ENCODE measurements around the gene ATP6V0E2.
"Not testable (repeated sequence)": the region's sequence is repeated elsewhere in the genome, so short reads cannot be mapped to it uniquely, and the experiment has no call there.

The ATP6V0E2 gene

GRCh38 chr7:149873074-149873969 is at the start of gene ATP6V0E2:
Gene ATP6V0E2, plus strand, starts transcription at chr7:149873969. Its CDS starts 97 bp downstream, at chr7:149874066.
- peak; percentile 73 for FAIRE-seq

GRCh38 chr7:149824301-149824741 is 49.4 kb upstream of the ATP6V0E2 start:
- no peak for FAIRE-seq

DNA sequence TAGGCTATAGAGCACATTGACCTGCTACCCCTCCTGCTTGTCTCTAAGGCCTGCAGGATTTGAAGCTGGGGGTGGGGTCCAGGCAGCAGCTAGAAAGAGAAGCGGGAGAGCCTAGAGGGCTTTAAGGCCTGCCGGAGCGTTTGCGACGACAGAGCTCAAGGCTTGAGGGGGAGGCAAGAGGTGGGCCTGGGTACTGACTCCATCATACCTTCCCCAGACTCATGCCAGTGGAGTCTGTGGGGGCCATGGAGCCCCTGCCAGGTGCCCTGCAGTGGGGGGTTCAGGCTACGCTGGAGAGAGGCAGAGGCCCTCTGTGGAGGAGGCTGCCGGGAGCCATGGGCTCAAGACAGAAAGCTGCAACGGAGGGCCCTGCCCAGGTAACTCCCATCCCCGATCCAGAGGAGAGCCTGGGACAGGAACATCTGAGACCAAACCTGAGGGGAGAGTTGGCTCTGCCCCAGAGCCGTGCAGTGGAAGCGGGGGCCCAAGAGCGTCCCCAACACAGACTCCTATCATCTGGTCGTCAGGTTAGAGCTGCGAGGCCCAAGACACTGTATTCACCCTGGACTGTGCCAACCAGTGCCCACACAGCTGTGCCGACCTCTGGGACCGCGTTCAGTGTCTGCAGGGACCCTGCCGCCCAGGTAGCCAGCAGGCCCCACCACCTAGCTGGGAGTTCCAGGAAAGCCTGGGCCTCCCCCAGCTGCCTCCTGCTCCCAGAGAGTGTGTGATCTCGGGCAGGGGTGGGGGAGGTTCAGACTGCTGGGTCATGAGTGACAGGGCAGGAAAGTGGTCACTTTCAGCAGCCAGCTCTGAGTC is 48.8 kb upstream of the ATP6V0E2 start:
- FAIRE-seq: no peak

- FAIRE-seq: no peak
Measured at GRCh38 chr7:149825567-149826343, 48.0 kb upstream of the ATP6V0E2 start.

GRCh38 chr7:149826344-149827088 is 47.3 kb upstream of the ATP6V0E2 start:
- no peak for FAIRE-seq

DNA sequence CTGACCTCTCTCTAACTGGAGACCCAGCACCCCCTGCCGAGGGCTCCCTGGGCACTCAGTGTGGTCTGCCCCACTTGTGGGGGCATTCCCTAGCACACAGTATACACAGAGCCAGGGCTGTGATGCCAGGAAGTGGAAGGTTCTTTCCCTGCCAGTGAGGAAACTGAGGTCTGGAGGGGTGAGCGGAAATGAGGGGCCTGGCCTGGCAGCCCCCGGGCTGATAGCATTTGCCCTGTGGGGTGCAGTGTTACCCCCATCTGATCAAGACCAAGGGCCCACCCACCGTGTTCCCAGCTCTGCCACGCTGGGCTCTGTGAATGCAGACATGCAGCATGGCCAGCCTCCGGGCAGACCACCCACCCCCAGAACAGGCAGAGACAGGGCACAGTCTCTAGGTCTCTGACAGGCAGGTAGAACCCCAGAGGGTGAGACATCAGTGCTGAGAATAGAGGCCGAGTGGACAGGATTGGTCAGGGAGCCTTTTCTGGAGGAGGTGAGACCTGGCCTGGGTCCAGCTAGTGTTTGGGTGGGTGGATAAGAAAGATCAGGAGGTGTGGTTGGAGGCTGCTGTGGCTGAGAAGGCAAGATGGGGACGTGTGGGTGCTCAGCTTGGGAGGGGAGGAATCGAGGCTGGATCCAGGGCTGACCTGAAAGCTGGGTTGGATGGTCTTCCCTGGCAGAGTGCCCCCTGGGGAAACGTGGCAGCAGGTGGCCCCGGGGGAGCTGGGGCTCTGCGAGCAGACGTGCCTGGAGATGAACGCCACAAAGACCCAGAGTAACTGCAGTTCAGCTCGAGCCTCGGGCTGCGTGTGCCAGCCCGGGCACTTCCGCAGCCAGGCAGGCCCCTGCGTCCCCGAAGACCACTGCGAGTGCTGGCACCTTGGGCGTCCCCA is 46.4 kb upstream of the ATP6V0E2 start:
- no peak for FAIRE-seq

DNA sequence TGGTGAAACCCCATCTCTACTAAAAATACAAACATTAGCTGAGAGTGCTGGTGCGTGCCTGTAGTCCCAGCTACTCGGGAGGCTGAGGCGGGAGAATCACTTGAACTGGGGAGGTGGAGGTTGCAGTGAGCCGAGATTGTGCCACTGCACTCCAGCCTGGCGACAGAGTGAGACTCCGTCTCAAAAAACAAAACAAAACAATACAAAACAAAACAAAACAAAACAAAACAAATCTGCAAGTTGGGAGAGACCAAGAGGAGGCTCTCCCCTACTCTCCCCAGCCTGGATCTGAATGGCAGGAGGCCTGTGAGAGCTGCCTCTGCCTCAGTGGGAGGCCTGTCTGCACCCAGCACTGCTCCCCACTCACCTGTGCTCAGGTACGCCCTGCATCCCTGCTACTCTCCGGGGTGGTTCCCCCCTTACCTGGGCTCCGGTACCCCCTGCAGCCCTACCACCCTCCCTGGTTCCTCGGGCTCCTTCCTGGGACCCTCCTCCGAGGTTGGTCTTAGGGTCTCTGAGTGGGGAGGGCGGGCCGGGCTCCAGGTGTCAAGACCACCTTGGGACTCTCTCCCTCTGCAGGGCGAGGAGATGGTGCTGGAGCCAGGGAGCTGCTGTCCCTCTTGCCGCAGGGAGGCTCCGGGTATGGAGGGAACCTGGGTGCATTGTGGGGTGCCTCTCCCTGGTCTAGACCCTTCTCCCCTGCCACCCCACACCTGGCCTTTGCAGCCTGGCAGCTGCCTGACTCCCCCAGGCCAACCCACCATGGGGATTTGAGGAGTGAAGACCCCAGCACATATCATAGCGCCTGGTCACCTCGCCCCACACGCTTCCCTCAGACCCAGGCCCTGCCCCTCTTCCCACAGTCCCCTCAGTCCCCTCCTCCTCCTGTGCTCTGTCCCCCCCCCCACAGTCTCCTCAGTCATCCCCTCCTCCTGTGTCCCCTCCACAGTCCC is 45.1 kb upstream of the ATP6V0E2 start:
- FAIRE-seq: no peak

DNA sequence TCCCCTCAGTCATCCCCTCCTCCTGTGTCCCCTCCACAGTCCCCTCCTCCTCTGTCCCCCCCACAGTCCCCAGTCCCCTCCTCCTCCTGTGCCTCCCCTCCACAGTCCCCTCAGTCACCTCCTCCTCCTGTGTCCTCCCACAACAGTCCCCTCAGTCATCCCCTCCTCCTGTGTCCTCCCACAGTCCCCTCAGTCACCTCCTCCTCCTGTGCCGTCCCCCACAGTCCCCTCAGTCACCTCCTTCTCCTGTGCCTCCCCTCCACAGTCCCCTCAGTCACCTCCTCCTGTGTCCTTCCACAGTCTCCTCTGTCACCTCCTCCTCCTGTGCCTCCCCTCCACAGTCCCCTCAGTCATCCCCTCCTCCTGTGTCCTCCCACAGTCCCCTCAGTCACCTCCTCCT is 43.2 kb upstream of the ATP6V0E2 start:
- not testable (repeated sequence) for FAIRE-seq

DNA sequence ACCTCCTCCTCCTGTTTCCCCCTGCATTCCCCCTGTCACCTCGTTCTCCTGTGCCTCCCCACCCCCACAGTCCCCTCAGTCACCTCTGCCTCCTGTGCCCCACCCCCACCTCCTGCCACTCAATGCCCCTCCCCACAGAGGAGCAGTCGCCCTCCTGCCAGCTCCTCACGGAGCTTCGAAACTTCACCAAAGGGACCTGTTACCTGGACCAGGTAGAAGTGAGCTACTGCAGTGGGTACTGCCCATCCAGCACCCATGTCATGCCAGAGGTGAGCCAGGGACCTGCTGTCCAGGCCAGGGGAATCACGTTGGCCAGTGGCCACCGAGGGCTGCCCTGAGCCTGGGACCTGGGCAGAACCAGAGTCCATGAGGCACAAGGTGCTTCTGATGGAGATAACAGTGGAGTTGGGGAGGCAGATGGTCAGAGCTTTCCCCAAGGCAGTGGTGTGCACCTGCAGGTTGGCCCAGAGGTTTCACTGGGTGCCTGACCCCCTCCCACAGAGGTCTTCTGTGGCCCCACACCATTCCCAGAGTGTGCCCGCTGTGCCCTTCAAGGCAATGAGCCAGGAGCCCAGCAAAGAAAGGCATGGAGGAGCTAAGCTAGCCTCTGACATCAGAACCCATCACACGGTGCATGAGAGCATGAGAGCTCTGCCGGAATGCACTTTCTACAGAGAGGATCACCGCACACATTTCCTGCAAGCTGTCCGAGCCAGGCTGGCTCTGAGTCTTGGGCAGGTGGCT is 42.6 kb upstream of the ATP6V0E2 start:
- FAIRE-seq: no peak

GRCh38 chr7:149831741-149832219 is 42.0 kb upstream of the ATP6V0E2 start:
- no peak for FAIRE-seq

- no peak for FAIRE-seq
Measured at GRCh38 chr7:149832332-149833041, 41.3 kb upstream of the ATP6V0E2 start.

- FAIRE-seq: no peak
Measured at GRCh38 chr7:149833495-149834130, 40.2 kb upstream of the ATP6V0E2 start.

DNA sequence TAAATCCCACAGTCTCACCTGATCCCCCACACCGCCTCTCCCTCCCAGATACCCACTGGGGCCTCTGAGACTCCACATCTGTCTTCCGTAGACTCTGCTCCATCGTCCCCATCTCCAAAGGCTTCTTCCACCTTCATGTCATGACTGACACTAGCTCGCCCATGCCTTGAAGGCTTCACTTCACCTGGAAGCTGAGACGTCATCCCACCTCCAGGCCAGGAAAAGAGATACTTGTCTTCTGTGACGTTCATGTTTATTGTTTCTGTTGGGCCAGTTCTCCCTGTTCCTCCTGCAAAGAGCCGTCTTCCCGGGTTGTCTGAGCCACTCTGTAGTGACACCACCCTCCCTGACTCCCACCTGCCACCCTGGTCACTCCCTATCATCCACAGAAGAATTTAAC is 39.2 kb upstream of the ATP6V0E2 start:
- no peak for FAIRE-seq

DNA sequence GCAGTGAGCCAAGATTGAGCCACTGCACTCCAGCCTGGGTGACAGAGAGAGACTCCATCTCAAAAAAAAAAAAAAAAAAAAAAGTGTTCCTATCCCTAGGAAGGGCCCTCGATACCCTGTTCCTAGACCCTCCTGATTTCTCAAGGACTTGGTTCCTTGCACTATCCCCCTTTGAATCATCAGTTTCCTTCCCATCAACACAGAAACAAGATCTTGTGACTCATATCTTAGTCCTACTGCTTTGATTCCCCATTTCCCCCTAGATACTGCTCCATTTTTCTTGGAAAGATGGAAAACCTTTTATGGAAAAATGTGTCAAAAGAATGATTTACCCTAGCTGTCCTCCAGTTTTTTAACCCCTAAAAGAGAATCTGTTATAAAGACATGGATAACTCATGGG is 37.3 kb upstream of the ATP6V0E2 start:
- FAIRE-seq: no peak

DNA sequence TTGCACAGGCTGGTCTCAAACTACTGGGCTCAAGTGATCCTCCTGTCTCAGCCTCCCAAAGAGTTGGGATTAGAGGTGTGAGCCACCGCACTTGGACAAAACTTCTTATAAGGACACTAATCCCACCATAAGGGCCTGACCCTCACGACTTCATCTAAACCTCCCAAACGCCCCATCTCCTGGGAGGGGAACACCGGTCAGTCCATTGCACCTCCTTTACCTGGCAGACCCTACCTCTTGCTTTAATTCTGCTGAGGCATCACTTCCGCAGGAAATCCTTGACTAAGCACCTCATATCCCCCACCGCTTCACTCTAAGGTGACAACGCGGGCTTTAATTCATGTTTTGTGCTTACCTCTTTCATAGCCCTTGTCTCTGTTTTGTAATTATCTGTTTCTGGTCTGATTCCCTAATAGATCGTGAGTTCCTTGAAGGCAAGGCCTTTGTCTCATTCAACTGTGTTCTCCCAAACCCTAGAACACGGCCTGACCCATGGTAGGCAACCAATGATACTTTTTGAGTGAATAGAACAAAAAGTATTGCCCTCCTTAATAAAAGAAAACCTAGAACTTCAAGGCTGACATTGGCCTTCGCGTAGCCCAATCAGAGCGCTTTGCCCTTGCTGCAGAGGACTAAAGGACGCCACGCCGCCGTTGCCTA is 36.1 kb upstream of the ATP6V0E2 start:
- FAIRE-seq: no peak

- peak; percentile 99 for FAIRE-seq
Measured at GRCh38 chr7:149838224-149838991, 35.4 kb upstream of the ATP6V0E2 start, which contains the start of gene ZNF862. Gene ZNF862, plus strand, starts transcription at chr7:149838375. Its CDS starts 237 bp downstream, at chr7:149838612.

Measured in A204.1 (cell line).